Measurements from ENCODE around the gene RAD51.

GRCh38 chr15:40696228-40696627, 1.3 kb downstream of the RAD51 start:
- TF ChIP-seq CTCF (IDR thresholded peaks at IDR 0.05): no peak
- no peak for TF ChIP-seq POLR2A (IDR thresholded peaks at IDR 0.05)
